Gastroesophageal sphincter (tissue), 3 donors: Measurements from ENCODE around the gene MGAT3.

Experiments
- CTCF ChIP-seq, 4 experiments: fragments of 200-600 bp in 2 of 4; fragments of 450-650 bp in 2 of 4; sonication (generic) in 1 of 4; IDR thresholded peaks; one replicate each; pipeline ENCODE4 v1.5.1; 2017 to 2019; ENCODE audit warnings: antibody characterized with exemption in 4 of 4, mild to moderate bottlenecking in 2 of 4, moderate library complexity in 2 of 4
- EP300 ChIP-seq: sonication (generic); formaldehyde crosslinking; IDR thresholded peaks from one replicate; pipeline ENCODE4 v1.6.1; 2017; ENCODE audit warnings: antibody characterized with exemption, mild to moderate bottlenecking
- POLR2A ChIP-seq, 2 donors: fragments of 450-650 bp; IDR thresholded peaks; one replicate each; pipeline ENCODE4 v1.6.1; 2017; ENCODE audit warnings: antibody characterized with exemption in 2 of 2, mild to moderate bottlenecking in 2 of 2, moderate library complexity in 1 of 2
- POLR2AphosphoS5 ChIP-seq: sonication (generic); formaldehyde crosslinking; IDR thresholded peaks from one replicate; pipeline ENCODE4 v1.6.1; 2017; ENCODE audit warnings: antibody characterized with exemption

GRCh38 chr22:39491696-39492095 is 34.9 kb downstream of the MGAT3 start:
- TF ChIP-seq CTCF (IDR thresholded peaks at IDR 0.05) (no peak), POLR2A (IDR thresholded peaks at IDR 0.05) (no peak), EP300 (no peak), POLR2AphosphoS5 (no peak)
